Activated CD4-positive, alpha-beta T cell treated with anti-CD3 and anti-CD28 coated beads, Interleukin-2, amount 50 U/mL, for 48 hours (primary cell): ENCODE results near the gene MMP23B.

Experiments used
- DNase-seq, 2 experiments: peaks; one replicate each; pipeline ENCODE4 v3.0.0-alpha.2; 2020

Gene MMP23B

GRCh38 chr1:1602968-1603506 lies 28.9 kb upstream of the MMP23B start:
- DNase-seq = no peak

GRCh38 chr1:1603671-1604373 lies 28.2 kb upstream of the MMP23B start:
- DNase-seq = no peak

DNA sequence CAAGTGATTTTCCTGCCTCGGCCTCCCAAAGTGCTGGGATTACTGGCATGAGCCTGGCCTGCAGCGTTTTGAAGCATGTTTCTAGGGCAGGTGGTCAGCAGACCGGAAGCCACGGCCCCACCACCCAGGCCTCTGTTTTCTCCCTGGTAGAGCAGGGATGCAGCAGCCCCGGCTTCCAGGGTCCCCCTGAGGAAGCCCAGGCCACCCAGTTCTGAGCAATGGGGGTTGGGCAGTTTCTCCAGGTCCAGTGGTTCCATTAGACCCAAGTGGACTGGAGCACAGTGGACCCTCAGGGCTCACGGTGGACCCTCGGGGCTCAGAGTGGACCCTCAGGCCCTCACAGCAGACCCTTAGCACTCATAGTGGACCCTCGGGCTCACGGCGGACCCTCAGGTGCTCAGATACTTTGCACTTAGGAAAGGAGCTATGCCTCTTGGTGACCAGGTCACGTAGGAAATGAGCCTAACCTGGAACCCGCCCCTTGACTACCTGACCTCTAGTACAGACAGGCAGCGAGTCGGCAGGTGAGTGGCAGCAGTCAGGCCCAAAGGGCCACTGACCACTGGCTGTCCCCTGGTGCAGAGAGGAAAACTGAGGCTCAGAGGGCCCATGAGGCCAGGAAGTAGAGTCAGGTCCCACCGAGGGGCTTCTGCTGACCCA lies 27.5 kb upstream of the MMP23B start:
- no peak for DNase-seq

GRCh38 chr1:1605034-1605591 lies 26.9 kb upstream of the MMP23B start:
- no peak for DNase-seq

- DNase-seq = no peak
These were observed 26.2 kb upstream of the MMP23B start for GRCh38 chr1:1605724-1606123.

GRCh38 chr1:1606232-1606631 lies 25.7 kb upstream of the MMP23B start:
- DNase-seq = no peak

DNA sequence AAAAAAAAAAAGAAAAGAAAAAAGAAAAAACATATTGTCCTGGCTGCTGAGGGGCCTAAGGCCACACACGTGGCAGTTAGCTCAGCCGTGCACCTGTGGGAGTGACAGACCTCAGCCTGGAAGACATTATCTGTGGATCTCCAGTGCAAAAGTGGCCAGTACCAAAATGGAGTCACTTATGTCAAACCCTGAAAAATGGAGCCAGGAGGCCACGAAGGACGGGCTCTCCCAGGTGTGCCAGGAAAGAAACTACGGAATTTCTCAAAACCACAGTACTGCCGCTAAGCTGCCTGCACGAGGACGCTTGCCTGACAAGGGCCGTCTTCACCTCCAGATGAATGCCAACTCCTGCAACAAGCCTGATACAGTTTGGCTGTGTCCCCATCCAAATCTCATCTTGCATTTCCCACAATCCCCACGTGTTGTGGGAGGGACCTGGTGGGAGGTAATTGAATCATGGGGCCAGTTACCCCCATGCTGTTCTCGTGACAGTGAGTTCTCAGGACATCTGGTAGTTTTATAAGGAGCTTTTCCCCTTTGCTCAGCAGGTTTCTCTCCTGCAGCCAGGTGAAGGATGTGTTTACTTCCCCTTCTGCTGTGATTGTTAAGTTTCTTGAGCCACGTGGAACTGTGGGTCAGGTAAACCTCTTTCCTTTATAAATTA lies 22.0 kb upstream of the MMP23B start:
- DNase-seq = no peak

GRCh38 chr1:1610796-1611195 lies 21.2 kb upstream of the MMP23B start:
- no peak for DNase-seq

- DNase-seq = no peak
These were observed 19.9 kb upstream of the MMP23B start for GRCh38 chr1:1612104-1612400.

DNA sequence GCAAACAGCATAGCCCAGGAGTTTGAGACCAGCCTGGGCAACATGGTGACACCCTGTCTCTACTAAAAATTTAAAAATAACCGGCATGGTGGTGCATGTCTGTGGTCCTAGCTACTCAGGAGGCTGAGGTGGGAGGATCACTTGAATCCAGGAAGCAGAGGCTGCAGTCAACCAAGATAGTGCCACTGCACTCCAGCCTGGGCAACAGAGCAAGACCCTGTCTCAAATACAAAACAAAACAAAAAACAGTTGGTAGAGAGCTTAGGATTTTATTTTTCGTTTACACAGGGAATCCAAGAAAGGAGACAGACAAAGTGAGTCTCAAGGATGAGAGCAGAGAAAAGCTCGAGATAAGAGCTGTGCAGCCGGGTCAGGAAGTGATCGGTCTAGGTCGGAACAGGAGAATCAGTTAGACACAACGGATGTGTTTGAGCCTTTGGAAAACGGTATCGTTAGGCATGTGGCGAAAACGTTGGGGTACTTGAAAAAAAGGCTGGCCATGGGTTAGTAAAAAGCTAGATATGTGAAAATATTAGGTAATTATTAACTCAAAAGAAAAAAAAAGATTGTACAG lies 18.4 kb upstream of the MMP23B start:
- DNase-seq = no peak

DNA sequence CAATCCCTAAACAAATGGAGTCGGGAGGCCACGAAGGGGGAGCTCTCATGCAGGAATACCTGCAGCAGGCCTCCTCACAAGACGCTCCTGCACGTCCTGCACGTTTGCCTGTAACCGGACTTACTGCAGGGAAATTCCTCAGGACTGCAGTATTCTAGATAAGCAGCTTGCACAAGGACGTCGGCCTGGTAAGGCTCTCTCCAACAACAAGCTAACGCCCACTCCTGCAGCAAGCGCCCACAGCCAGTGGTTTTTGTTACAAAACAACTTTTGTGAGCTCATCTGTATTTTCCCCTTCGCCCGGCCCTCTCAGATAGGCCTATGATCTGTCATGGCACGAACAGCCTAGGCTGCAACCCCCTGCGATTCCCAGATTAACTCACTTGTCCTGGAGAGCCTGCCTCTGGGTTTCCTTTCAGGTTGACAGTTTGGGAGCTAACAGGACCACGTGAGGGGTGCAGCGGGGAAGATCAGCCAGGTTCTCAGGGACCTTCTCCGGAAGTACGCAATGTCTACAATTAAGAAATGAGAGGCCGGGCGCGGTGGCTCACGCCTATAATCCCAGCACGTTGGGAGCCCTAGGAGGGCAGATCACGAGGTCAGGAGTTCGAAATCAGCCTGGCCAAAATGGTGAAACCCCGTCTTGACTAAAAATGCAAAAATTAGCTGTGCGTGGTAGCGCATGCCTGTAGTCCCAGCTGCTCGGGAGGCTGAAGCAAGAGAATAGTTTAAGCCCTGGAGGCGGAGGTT lies 17.6 kb upstream of the MMP23B start:
- DNase-seq = peak; percentile 66 to 73

DNA sequence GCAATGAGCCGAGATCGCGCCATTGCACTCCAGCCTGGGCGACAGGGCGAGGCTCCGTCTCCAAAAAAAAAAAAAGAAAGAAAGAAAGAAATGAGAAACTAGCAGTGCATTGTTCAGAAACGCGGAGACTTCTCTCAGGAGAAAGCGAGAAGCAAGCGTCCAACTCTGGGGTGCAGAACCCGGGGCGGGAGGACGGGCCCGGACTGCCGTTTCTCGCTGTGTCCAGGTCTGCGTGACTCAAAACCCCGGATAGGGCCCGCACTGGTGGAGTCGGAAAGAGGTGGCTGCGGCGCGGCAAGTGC lies 17.1 kb upstream of the MMP23B start:
- DNase-seq = no peak

DNA sequence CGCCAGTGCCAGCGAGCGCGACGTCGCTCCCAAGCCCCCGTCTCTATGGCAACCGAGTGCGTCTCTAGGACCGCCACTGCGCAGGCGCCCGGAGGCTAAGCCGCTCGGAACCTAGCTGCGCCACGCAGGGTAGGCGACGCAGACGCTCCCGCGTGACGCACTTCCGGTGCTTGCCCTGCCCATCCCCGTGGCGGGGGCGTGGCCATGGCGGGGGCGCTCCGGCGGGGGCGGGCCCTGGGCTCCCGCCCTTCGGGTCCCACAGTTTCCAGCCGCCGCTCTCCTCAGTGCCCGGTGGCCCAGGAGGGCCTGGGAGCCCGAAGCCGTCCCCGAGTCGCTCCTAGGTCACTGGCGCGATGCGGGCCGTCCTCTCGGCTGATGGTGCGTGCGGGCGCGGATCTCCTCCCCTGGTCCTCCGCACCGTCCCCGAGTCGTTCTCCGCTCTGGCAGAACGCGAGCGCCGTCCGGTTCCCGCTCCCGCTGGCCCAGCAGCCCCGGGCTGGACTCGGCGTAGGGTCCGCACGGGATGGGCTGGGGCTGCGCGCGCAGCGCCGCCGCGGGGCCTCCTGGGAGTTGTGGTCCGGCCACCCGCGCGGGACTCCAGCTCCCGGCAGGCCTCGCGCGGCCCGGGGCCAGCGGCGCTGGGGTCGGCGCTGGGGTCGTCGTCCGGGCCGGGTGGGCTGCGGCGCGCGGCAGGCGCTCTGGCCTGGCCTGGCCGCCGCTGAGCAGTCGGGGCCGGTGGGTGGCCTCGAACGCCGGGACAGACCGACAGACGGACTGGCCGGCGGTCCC lies 16.5 kb upstream of the MMP23B start, which contains the start of gene MIB2:
MIB2 (plus strand) TSS at position 245 of the 789 bp plus-strand sequence. CDS start 7,953 bp downstream, outside the sequence.
- DNase-seq = peak; percentile 95 to 96

DNA sequence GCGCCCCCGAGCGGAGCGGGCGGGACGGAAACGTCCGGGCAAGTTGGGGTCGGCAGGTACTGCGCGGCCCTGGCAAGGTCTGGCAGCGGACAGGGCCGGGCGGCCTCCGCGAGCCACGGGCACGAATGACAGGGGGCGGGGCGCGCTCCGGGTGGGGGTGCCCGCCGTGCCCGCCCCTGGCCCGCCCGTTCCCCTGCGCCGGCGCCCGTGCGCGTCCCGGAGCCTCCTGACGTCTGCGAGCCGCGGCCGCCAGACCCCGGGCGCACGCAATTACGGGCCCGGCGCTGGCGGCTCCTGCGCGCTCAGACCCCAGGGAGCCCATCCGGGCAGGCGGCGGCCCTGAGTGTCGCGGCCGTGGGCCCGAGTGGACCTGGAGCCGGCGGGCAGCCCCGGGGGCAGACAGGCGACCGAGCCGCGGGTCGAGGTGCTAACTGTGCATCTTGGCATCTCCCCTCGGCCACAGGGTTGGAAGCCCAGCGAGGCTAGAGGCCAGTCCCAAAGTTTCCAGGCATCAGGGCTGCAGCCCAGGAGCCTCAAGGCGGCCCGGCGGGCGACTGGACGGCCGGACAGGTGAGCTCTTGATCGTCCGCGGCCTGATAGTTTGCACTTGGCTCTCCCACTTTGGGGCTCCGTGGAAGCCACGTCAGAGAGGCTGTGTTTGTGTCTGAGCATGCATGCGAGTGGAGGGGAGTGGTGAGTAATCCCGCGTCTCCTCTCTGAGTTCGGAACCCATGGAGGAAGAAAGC lies 15.8 kb upstream of the MMP23B start:
- DNase-seq = peak; percentile 47 to 50

DNA sequence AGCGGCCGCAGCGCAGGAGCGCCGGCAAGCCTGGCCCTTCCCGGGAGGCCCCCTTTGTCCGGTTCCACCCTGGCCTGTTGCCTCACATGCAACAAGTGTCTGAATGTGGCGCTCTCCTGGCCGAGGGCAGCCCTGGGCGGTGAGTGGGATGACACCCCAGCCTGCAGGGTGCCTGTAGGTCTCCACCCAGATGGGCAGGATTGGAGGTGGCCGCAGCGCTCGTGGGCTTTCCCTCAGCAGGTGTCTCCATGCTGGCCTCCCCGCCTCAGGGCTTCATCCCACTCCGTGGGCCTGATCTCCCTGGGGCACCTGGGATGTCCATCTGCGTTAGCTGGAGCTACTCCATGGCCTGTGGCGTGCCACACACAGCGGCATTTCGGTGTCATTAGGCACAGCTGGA lies 15.1 kb upstream of the MMP23B start:
- DNase-seq = no peak

DNA sequence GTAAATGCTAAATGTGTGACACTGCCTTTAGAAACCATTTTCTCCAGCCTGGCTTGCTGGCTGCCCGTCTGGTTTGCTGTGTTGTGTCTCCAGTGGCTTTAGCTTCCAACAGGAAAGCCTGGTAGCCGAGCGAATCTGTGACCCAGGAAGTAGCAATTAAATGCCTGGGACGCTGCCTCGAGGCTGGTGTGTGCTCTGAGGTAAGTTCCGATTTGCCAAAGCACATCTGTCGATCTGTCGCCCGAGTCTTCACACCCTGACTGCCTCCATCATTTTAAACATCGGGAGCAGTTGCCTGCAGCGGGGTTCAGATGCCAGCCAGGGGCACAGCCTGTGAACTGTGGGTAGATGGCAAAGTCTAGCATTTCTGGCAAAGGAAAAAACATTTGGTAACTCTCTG lies 14.5 kb upstream of the MMP23B start:
- no peak for DNase-seq

DNA sequence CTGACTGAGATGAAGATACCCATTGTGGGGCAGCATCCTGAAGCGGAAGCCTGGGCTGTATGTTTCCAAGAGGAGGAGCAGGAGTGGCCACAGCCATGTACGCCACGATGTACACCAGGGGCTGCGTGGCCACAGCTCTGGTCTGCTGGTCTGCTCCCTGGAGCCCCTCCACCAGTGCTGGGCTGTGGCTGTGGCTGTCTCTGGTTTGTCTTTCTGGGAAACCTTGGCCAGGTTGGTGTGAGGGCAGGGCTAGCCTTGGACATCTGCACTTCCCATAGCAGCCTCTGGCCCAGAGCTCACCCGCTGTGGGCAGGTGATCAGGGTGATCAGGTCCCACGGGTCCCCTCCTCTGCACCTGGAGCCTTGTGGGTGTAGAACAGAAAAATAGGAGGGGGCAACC lies 14.0 kb upstream of the MMP23B start:
- DNase-seq = no peak

- no peak for DNase-seq
These were observed 13.4 kb upstream of the MMP23B start for GRCh38 chr1:1618396-1619068.

DNA sequence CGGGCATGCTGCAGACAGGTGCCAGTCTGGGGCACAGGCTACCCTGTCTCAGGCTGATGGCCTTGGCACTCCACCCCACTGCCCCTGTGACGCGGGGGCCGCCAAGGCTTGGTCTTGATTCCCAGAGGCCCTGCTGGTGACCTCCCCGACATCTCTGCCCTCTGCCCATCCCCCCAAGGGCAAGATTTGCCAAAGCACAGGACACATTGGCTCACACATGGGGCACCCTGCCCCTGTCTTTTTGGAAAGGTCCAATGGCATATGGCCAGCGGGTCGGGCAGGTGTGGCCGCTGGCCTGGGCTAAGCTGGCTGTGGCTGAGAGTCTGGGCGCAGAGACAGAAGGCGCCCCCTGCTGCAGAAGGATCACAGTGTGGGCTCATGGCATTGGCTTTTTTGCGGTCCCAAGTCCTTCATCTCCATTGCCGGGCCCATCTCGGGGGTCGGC lies 12.0 kb upstream of the MMP23B start:
- no peak for DNase-seq

DNA sequence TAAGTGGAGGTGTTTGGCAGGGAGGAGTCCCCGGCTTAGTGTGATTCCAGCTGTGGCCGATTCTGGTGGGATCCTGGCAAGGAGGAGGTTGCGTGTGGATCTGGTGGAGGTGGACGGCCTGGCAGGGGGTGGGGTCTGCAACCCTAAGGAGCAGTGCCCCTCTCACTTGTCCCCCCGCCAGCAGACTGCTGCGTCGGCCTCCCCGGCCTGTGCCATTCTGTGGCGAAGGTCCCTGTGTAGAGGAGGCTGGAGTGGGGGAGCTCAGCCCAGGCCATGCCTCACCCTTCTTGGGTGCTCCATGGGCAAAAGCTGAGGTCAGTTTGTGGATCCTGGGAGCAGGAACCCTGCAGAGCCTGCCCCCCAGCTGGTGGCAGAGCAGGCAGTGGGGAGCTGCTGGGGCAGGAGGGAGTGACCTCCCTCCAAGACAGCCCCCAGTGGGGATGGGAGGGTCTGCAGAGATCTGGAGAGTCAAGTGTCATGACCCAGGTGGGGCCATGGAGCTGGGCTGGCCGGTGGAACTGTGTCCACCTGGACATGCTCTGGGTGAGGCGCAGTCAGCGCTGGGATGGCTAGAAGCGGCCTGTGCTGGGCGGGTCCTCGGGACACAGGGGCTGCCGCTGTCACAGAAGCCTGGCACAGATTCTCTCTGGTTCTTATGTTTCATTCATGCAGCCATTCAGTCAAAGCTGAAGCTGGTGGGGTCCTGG lies 11.4 kb upstream of the MMP23B start:
- DNase-seq = no peak
